CD4-positive, alpha-beta T cell treated with Interleukin-6 at 100 ng/mL for 8 hours (primary cell): Measurements from ENCODE around the gene ZBTB40.

Source experiments
- DNase-seq: peaks from one replicate; pipeline ENCODE4 v3.0.0-alpha.2; 2020; ENCODE audit warnings: mixed read lengths, low spot score

ZBTB40 gene

GRCh38 chr1:22503721-22504410 lies 52.2 kb downstream of the ZBTB40 start:
- DNase-seq, result no peak

- no peak for DNase-seq
Measured at GRCh38 chr1:22506130-22506692, 54.6 kb downstream of the ZBTB40 start.

GRCh38 chr1:22507587-22507986 lies 55.9 kb downstream of the ZBTB40 start:
- DNase-seq, result no peak

- DNase-seq, result no peak
Measured at GRCh38 chr1:22508329-22508728, 56.7 kb downstream of the ZBTB40 start.

- DNase-seq, result no peak
Measured at GRCh38 chr1:22508991-22509390, 57.3 kb downstream of the ZBTB40 start.

DNA sequence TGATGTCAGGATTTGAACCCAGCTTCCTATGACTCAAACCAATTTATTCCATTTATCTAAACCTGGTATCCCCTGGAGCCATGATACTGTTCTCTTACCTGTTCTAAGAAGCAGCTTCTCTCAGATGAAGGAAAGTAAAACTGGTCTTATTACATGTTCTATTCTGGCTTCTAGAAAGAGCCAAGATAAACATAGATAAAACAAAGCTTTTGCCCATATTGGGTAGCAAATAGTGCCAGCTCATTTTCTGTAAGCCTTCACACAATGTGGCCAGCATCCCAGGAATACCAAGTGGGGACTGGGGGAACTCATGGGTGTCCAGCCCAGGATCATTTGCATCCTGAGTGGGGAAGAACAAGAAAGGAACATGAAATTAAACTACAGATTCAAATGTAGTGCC lies 58.2 kb downstream of the ZBTB40 start:
- no peak for DNase-seq

DNA sequence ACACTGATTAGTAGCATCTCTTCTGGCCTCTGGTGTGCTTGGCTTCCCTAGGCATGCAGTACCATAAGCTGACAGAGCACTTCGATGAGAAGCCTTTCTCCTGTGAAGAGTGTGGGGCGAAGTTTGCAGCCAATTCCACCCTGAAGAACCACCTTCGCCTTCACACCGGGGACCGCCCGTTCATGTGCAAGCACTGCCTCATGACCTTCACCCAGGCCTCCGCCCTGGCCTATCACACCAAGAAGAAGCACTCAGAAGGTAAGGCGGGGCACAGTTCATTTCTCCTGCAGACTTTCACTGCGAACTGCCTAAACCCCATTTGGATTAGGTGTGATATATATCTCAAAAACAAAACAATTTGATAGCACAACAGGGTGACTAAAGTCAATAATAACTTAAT lies 61.2 kb downstream of the ZBTB40 start:
- no peak for DNase-seq

- no peak for DNase-seq
Measured at GRCh38 chr1:22516906-22517571, 65.4 kb downstream of the ZBTB40 start.

GRCh38 chr1:22517956-22518355 lies 66.3 kb downstream of the ZBTB40 start:
- no peak for DNase-seq

GRCh38 chr1:22518379-22518778 lies 66.7 kb downstream of the ZBTB40 start:
- no peak for DNase-seq

GRCh38 chr1:22520871-22521270 lies 69.2 kb downstream of the ZBTB40 start:
- DNase-seq, result no peak

DNA sequence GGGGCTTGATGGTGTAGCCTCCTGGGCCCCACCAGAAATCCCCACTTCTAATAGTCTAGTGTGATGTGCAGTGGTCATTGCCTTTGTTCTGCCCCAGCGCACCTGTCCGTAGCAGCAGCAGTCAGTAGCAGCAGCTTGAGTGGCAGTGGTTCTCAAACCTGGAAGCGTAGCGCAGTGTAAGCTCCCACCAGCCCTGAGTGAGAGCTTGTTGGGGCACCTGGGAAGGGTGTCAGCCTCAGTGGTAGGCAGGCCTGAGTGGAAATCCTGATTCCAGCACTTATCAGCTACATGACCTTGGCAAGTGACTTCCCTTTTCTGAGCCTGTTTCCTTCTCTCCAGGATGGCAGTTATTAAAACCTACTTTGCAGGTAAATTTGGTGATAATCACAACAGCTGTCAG lies 70.0 kb downstream of the ZBTB40 start:
- DNase-seq, result no peak

- no peak for DNase-seq
Measured at GRCh38 chr1:22522221-22522743, 70.6 kb downstream of the ZBTB40 start.

DNA sequence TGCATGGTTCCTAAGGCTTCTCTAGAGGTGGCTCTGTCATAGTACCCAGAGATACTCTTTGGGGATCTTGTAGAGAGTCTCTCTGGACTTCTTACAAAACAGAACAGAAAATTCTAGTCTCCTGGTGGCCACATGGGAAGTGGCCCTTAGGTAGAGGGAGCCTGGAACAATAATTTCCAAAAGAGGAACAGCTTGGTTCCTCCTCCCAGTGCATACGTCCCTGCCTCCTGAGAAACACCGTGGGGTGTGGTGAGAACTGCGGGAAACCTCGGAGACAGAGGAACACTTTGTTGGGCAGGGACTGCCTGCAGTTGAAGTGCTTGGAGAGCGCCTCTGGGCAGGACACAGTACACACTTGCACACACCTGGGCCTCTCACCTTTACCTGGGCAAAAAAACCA lies 72.8 kb downstream of the ZBTB40 start:
- DNase-seq, result no peak

DNA sequence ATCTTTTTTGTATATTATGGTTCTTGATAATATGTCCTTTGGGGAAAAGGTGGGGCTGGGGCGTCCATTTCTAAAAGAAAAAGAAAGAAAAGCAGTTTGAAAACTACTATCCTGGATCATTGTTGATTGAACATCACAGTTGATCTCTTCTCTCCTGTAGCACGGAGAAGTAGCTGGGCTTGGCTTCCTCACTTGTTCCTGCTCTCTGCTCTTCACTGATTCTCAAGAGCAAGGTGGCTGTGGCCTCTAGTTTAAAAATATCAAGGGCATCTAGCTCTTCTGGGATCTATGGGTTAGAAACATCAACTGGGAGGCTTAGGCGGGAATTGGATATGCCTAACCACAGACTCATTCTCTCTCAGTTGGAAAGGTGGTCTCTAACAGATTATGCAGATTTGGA lies 73.6 kb downstream of the ZBTB40 start:
- DNase-seq, result no peak

DNA sequence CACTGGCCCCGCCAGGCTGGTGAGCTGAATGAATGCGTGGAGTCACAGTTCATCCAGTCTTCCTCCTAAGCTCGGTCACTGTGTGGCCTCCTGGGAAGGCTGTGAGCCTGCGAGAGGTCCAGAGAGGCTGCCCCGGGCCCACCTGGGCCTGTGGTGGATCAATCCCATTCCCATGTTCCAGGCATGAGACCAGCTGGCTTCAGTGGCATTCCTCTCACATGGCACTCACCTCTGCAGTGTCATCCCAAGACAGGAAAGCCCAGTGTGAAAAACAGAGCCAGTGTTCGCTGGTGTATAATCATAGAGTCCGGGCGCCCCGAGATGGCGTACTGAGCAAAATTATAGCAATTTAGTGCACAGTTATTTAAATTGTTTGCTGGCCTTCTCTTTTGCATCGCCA lies 74.0 kb downstream of the ZBTB40 start:
- DNase-seq, result no peak

- DNase-seq, result no peak
Measured at GRCh38 chr1:22526098-22526497, 74.4 kb downstream of the ZBTB40 start.

GRCh38 chr1:22526677-22527076 lies 75.0 kb downstream of the ZBTB40 start:
- no peak for DNase-seq

DNA sequence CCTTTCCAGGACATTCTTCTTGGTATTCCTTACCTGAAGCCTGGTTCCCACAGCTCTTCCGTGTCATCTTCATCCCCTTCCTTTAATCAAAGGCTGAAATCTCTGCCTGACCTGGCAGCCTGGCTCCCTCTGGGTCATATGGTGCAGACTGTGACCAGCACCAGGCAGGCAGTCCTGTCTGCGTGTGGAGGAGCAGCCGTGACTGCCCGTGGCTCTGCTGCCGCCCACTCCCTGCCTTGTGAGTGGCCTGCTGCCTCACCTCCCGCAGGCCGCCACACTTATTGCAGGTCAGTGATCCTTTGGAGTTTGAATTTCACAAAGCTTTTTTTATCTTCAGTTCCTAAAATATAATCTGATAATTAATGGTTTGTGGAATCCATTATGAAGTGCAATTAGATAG lies 75.5 kb downstream of the ZBTB40 start:
- no peak for DNase-seq

- DNase-seq, result no peak
Measured at GRCh38 chr1:22527555-22528296, 76.1 kb downstream of the ZBTB40 start.

DNA sequence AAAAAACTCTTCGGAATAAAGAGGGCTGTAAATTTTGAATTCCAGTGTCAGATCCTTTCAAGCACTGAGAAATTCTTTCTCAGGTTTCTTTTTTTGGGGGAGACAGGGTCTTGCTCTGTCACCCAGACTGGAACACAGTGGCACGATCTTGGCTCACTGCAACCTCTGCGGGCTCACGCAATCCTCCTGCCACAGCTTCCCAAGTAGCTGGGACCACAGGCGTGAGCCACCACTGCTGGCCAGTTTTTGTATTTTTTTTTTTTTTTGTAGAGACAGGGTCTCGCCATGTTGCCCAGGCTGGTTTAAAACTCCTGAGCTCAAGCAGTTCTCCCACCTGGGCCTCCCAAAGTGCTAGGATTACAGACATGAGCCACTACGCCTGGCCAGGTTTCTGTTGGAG lies 76.8 kb downstream of the ZBTB40 start:
- DNase-seq, result no peak

- no peak for DNase-seq
Measured at GRCh38 chr1:22529901-22530621, 78.4 kb downstream of the ZBTB40 start.
